T1000 (cell line): ENCODE measurements around the gene R3HCC1L.

Experiments used
- DNase-seq: peaks from one replicate; lab custom pipeline; 2025; ENCODE audit warnings: mixed read lengths; lab: John Stamatoyannopoulos, UW

Gene R3HCC1L

GRCh38 chr10:98231417-98231816 is 97.0 kb downstream of the R3HCC1L start:
- DNase-seq = no peak

GRCh38 chr10:98235846-98236245 is 101.4 kb downstream of the R3HCC1L start:
- DNase-seq = no peak

GRCh38 chr10:98236862-98237261 is 102.4 kb downstream of the R3HCC1L start:
- no peak for DNase-seq

GRCh38 chr10:98238391-98238790 is 103.9 kb downstream of the R3HCC1L start:
- DNase-seq = no peak

GRCh38 chr10:98240524-98240923 is 106.1 kb downstream of the R3HCC1L start:
- no peak for DNase-seq

- no peak for DNase-seq
Measured at GRCh38 chr10:98242823-98243222, 108.4 kb downstream of the R3HCC1L start.

GRCh38 chr10:98244141-98244540 is 109.7 kb downstream of the R3HCC1L start:
- DNase-seq = no peak

- no peak for DNase-seq
Measured at GRCh38 chr10:98244586-98244985, 110.1 kb downstream of the R3HCC1L start.

GRCh38 chr10:98246911-98247805 is 112.7 kb downstream of the R3HCC1L start:
- DNase-seq = no peak

GRCh38 chr10:98248018-98248417 is 113.6 kb downstream of the R3HCC1L start:
- DNase-seq = no peak

GRCh38 chr10:98249134-98249533 is 114.7 kb downstream of the R3HCC1L start:
- no peak for DNase-seq

GRCh38 chr10:98251399-98251798 is 116.9 kb downstream of the R3HCC1L start:
- DNase-seq = no peak

- DNase-seq = no peak
Measured at GRCh38 chr10:98252464-98252863, 118.0 kb downstream of the R3HCC1L start.

- no peak for DNase-seq
Measured at GRCh38 chr10:98253499-98253898, 119.0 kb downstream of the R3HCC1L start.

- DNase-seq = no peak
Measured at GRCh38 chr10:98254234-98254974, 119.9 kb downstream of the R3HCC1L start.

GRCh38 chr10:98255146-98255877 is 120.9 kb downstream of the R3HCC1L start:
- no peak for DNase-seq

GRCh38 chr10:98256692-98257091 is 122.2 kb downstream of the R3HCC1L start:
- no peak for DNase-seq

- no peak for DNase-seq
Measured at GRCh38 chr10:98257198-98257597, 122.7 kb downstream of the R3HCC1L start.

- no peak for DNase-seq
Measured at GRCh38 chr10:98257961-98258360, 123.5 kb downstream of the R3HCC1L start.

- DNase-seq = no peak
Measured at GRCh38 chr10:98258683-98259454, 124.4 kb downstream of the R3HCC1L start.

- no peak for DNase-seq
Measured at GRCh38 chr10:98259606-98260315, 125.3 kb downstream of the R3HCC1L start.
